Neuronal stem cell (in vitro differentiated cells): ENCODE results near the gene MTARC1.

Experiments
- DNase-seq: peaks from one replicate; pipeline ENCODE4 v3.0.0-alpha.2; 2013; ENCODE audit warnings: low spot score
- H2AFZ ChIP-seq: one replicate; pipeline ENCODE4 v1.6.1; 2013; ENCODE audit warnings: mild to moderate bottlenecking, low read length, inconsistent platforms
- H2AK5ac ChIP-seq: 2 replicates; pipeline ENCODE4 v1.6.1; 2013; ENCODE audit warnings: low read depth, mild to moderate bottlenecking, inconsistent platforms, low read length, moderate library complexity, mixed read lengths
- H2BK120ac ChIP-seq: 2 replicates; pipeline ENCODE4 v1.6.1; 2013; ENCODE audit warnings: low read depth, mild to moderate bottlenecking, inconsistent platforms, low read length, moderate library complexity, mixed read lengths
- H2BK12ac ChIP-seq: one replicate; pipeline ENCODE4 v1.6.1; 2013; ENCODE audit warnings: low read length, inconsistent platforms
- H2BK15ac ChIP-seq: 2 replicates; pipeline ENCODE4 v1.6.1; 2013; ENCODE audit warnings: mild to moderate bottlenecking, low read length, inconsistent platforms, mixed read lengths
- H2BK5ac ChIP-seq: one replicate; pipeline ENCODE4 v1.6.1; 2013; ENCODE audit warnings: inconsistent platforms, mild to moderate bottlenecking, low read length, moderate library complexity
- H3K14ac ChIP-seq: one replicate; pipeline ENCODE4 v1.6.1; 2013; ENCODE audit warnings: low read length, inconsistent platforms
- H3K18ac ChIP-seq: 2 replicates; pipeline ENCODE4 v1.6.1; 2013; ENCODE audit warnings: low read length, inconsistent platforms
- H3K23ac ChIP-seq: 2 replicates; pipeline ENCODE4 v1.6.1; 2013; ENCODE audit warnings: low read depth, mild to moderate bottlenecking, mixed read lengths, low read length, inconsistent platforms; ENCODE audit not compliant: poor library complexity
- H3K27ac ChIP-seq: replicated peaks from 3 replicates; pipeline ENCODE4 v1.5.1; 2013; ENCODE audit warnings: low read length, inconsistent platforms
- H3K27me3 ChIP-seq, 3 experiments: 2 replicates each; pipeline ENCODE4 v1.6.1; 2013; ENCODE audit warnings: low read length in 3 of 3, mild to moderate bottlenecking in 2 of 3, inconsistent platforms in 1 of 3, low read depth in 1 of 3, mixed read lengths in 1 of 3, moderate library complexity in 1 of 3; ENCODE audit not compliant: control insufficient read depth in 3 of 3, insufficient read depth in 3 of 3
- H3K36me3 ChIP-seq, 2 donors: replicated peaks in 1 of 2; 2 replicates each; pipeline ENCODE4 v1.6.1; 2013; ENCODE audit warnings: low read length in 2 of 2; ENCODE audit not compliant: control insufficient read depth in 2 of 2, insufficient read depth in 2 of 2
- H3K4ac ChIP-seq: 2 replicates; pipeline ENCODE4 v1.6.1; 2013; ENCODE audit warnings: inconsistent platforms, mild to moderate bottlenecking, low read length, moderate library complexity
- H3K4me1 ChIP-seq, 2 donors: 1 replicate in 1 of 2; 2 replicates in 1 of 2; pipeline ENCODE4 v1.6.1; 2013; ENCODE audit warnings: low read length in 2 of 2, low read depth in 1 of 2; ENCODE audit not compliant: control insufficient read depth in 2 of 2, insufficient read depth in 1 of 2
- H3K4me2 ChIP-seq: one replicate; pipeline ENCODE4 v1.6.1; 2013; ENCODE audit warnings: mild to moderate bottlenecking, low read length, inconsistent platforms; ENCODE audit not compliant: insufficient read depth, poor library complexity, severe bottlenecking
- H3K4me3 ChIP-seq, 2 donors: 2 replicates each; pipeline ENCODE4 v1.5.1; 2013; ENCODE audit warnings: low read length in 2 of 2, mild to moderate bottlenecking in 2 of 2, inconsistent platforms in 1 of 2, moderate library complexity in 1 of 2
- H3K79me1 ChIP-seq: one replicate; pipeline ENCODE4 v1.6.1; 2013; ENCODE audit warnings: low read depth, mild to moderate bottlenecking, inconsistent platforms, low read length, moderate library complexity
- H3K9ac ChIP-seq: one replicate; pipeline ENCODE4 v1.6.1; 2013; ENCODE audit warnings: mild to moderate bottlenecking, low read depth, low read length, inconsistent platforms; ENCODE audit not compliant: poor library complexity
- H3K9me3 ChIP-seq, 2 donors: replicated peaks in 1 of 2; 2 replicates each; pipeline versions ENCODE3 to v1.6.1; 2013; ENCODE audit warnings: low read length in 2 of 2, mild to moderate bottlenecking in 2 of 2, inconsistent platforms in 1 of 2, low read depth in 1 of 2, mixed read lengths in 1 of 2, moderate library complexity in 1 of 2; ENCODE audit not compliant: control insufficient read depth in 2 of 2, insufficient read depth in 1 of 2
- H4K8ac ChIP-seq: one replicate; pipeline ENCODE4 v1.6.1; 2013; ENCODE audit warnings: low read depth, mild to moderate bottlenecking, inconsistent platforms, low read length, moderate library complexity
- H4K91ac ChIP-seq: one replicate; pipeline ENCODE4 v1.6.1; 2013; ENCODE audit warnings: low read length, low read depth, mild to moderate bottlenecking, inconsistent platforms; ENCODE audit not compliant: poor library complexity
- WGBS, 2 donors: extraction: QIAGEN DNeasy Blood & Tissue Kit; methylation state at CpG; one replicate each; pipeline ENCODE4 v1.1.7; 2013; ENCODE audit warnings: missing lambda C conversion rate in 2 of 2, mixed read lengths in 1 of 2; ENCODE audit not compliant: insufficient read length in 2 of 2, insufficient replicate concordance in 1 of 2; ENCODE audit errors: extremely low coverage in 2 of 2; 5-methylcytosine and 5-hydroxymethylcytosine counted together

The MTARC1 gene

DNA sequence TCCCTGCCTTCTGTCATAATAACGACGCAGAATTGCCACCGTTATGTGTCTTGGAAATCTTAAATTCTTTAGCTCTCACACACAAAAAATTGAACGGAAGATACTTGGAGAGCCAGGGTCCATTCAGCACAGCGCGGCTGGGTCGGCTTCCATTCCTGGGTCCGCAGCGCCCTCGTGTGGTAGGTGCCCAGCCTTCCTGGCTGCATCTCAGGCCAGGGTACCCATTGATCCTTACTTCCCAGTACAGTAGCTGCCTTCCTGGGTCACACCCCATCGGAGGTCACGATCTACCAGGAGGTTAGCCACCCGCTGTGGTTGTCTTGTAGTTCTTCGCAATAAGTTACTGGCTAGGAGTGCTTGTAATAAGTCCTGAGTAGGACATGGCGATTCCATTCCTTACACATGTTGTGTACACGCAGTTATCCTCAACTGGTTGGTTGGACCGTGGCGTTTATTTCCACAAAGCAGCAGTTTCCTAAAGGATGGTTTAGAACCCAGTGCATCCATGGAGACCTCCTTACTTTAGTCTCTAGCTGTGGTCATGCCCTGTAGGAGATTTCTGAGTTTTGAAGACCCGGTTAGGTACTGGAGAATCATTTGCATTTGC lies 9.9 kb upstream of the MTARC1 start:
- no peak overlapping the region for H2AK5ac ChIP-seq

DNA sequence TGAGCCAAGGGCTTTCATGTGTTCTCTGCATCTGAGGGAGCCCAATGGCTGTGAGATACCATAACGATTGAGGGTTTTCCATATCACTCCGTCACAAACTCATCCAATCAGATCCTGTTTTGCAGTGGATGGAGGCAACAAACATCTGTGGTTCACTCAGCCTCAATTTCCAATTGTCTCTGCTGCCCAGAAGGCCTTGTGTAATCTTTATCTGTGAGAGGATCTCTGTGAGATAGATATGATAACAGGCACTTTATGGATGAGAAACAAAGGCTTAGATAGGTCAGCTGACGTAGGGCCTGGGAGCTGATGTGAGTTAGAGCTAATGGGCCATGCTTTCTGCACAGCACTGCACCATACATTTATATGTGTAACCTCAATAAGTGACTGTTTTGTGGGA lies 3.3 kb upstream of the MTARC1 start:
- Histone ChIP-seq H3K27me3 (no peaks in the 10 kb centered on the region), H3K4ac (no peak overlapping the region), H3K36me3 (no peaks in the 10 kb centered on the region), H2AFZ (no peak overlapping the region), H2BK5ac (no peak overlapping the region), H3K9me3 (no peaks in the 10 kb centered on the region), H2AK5ac (no peak overlapping the region), H2BK120ac (no peak overlapping the region), H3K79me1 (no peaks in the 10 kb centered on the region), H3K18ac (no peak overlapping the region), H4K8ac (no peak overlapping the region), H3K23ac (no peak overlapping the region), H3K14ac (no peak overlapping the region), H4K91ac (no peak overlapping the region), H3K27ac (no peak overlapping the region), H2BK15ac (no peak overlapping the region), H3K4me2 (no peak overlapping the region), H3K9ac (peak overlapping the region; percentile 50), H2BK12ac (no peak overlapping the region), H3K4me3 (no peak overlapping the region), H3K4me1 (peaks cover 2 to 5% of the 10 kb centered on the region in 2 donors)
- no peak for DNase-seq
- no CpG with 5 or more reads among the region's 3 CpGs for WGBS, 2 donors

More for the DNA sequence above, 9.9 kb upstream of the MTARC1 start:
- H3K23ac ChIP-seq, result no peak overlapping the region
- H4K8ac ChIP-seq, result no peak overlapping the region
- no peaks in the 10 kb centered on the region for H3K27me3 ChIP-seq
- peak overlapping the region; percentile 58 for H2AFZ ChIP-seq
- no peak overlapping the region for H3K14ac ChIP-seq
- no peak overlapping the region for H2BK120ac ChIP-seq
- no CpG with 5 or more reads among the region's 19 CpGs for WGBS, 2 donors
- H3K4ac ChIP-seq, result no peak overlapping the region
- peak; percentile 45 for DNase-seq
- H2BK12ac ChIP-seq, result no peak overlapping the region
- peaks cover 2% of the 10 kb centered on the region for H3K79me1 ChIP-seq
- H3K36me3 ChIP-seq, result no peaks in the 10 kb centered on the region
- no peak overlapping the region for H3K4me3 ChIP-seq
- no peak overlapping the region for H3K27ac ChIP-seq
- no peak overlapping the region for H2BK15ac ChIP-seq
- H3K4me1 ChIP-seq, result no peaks in the 10 kb centered on the region
- H2BK5ac ChIP-seq, result no peak overlapping the region
- no peak overlapping the region for H3K9ac ChIP-seq
- H4K91ac ChIP-seq, result no peak overlapping the region
- H3K4me2 ChIP-seq, result no peak overlapping the region
- no peak overlapping the region for H3K18ac ChIP-seq
- H3K9me3 ChIP-seq, result no peaks in the 10 kb centered on the region

DNA sequence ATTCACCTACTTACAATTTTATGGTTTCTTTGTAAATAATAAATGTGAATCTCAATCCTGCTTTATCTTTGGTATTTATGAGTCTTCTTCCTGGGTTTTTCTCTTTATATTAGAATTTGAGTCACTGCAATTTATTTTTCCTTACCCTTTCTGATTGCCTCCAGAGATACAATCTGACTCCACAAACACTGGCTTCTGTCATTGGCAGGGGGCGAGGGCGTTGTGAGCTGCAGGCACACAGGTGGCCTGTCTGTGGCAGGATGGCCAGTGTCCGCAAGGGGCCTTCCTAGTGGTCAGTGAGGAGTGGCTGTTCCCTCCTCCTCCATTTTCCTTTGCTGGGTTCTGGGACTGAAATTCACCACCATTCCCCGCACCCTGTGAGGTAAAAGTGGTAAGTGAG lies 2.0 kb upstream of the MTARC1 start:
- H3K79me1 ChIP-seq, result no peaks in the 10 kb centered on the region
- H3K14ac ChIP-seq, result no peak overlapping the region
- H2BK120ac ChIP-seq, result no peak overlapping the region
- no peaks in the 10 kb centered on the region for H3K27me3 ChIP-seq
- H3K18ac ChIP-seq, result no peak overlapping the region
- no peak overlapping the region for H3K9ac ChIP-seq
- no peak overlapping the region for H3K4me3 ChIP-seq
- no peak overlapping the region for H2BK12ac ChIP-seq
- no peak overlapping the region for H3K4me2 ChIP-seq
- H3K9me3 ChIP-seq, result no peaks in the 10 kb centered on the region
- no peak overlapping the region for H2BK5ac ChIP-seq
- H4K91ac ChIP-seq, result no peak overlapping the region
- no peak overlapping the region for H2AK5ac ChIP-seq
- H2AFZ ChIP-seq, result no peak overlapping the region
- no CpG with 5 or more reads among the region's 4 CpGs for WGBS, 2 donors
- peaks cover 2 to 5% of the 10 kb centered on the region in 2 donors for H3K4me1 ChIP-seq
- no peak overlapping the region for H3K4ac ChIP-seq
- H3K36me3 ChIP-seq, result no peaks in the 10 kb centered on the region
- no peak for DNase-seq
- no peak overlapping the region for H3K23ac ChIP-seq
- H4K8ac ChIP-seq, result no peak overlapping the region
- no peak overlapping the region for H2BK15ac ChIP-seq
- H3K27ac ChIP-seq, result no peak overlapping the region

DNA sequence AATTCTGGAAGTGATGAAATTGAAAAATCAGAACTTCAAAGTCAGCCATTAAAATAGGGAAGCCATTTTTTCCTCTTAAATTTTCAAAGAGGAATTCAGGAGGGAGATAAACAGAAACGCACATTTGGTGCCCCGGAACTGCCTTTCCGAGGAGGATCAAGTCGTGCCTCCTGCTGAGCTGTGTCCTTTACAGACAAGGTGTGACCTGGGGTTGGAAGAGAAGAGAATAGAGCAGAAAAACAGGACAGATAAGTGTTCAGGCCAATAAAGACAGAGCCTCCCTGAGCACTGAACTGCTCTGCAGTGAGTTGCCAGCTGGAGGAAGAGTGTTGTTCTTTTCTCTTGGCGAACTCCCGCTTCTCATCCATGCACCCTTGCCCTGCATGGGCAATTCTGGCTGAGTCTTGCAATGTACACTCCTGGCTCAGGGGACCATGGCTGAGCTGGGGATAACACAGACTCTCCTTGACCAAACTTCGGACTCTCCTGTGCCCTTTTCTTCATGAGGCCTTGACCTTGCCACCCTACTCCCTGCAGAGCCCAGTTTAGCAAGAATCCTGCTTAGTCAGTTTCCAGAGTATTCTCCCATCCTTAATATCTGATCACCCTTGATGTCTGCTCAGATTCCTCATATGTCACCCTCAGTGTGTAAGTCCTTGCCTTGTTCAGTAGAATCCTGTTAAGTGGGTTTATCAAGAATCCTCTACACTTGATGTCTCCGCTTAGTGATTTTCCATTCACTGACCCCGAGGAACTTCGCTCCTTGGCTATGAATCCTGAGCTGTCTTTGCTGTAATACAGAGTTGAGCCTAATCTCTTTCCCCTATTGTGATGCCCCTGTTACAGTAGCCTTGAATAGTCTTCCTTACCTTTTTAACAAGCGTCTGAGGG lies 1.3 kb upstream of the MTARC1 start:
- no CpG with 5 or more reads among the region's 11 CpGs for WGBS, 2 donors

More for the DNA sequence above, 1.3 kb upstream of the MTARC1 start:
- no peak overlapping the region for H4K8ac ChIP-seq
- H3K4me1 ChIP-seq, result peaks cover 2 to 5% of the 10 kb centered on the region in 2 donors
- H3K27ac ChIP-seq, result no peak overlapping the region
- H2BK12ac ChIP-seq, result no peak overlapping the region
- no peak overlapping the region for H3K4me2 ChIP-seq
- no peak overlapping the region for H3K23ac ChIP-seq
- DNase-seq, result no peak
- no peak overlapping the region for H2BK120ac ChIP-seq
- no peak overlapping the region for H3K18ac ChIP-seq
- no peaks in the 10 kb centered on the region for H3K36me3 ChIP-seq
- H3K4me3 ChIP-seq, result no peak overlapping the region
- no peak overlapping the region for H2AK5ac ChIP-seq
- no peak overlapping the region for H3K14ac ChIP-seq
- H4K91ac ChIP-seq, result no peak overlapping the region
- H3K9ac ChIP-seq, result no peak overlapping the region
- no peaks in the 10 kb centered on the region for H3K27me3 ChIP-seq
- H2BK15ac ChIP-seq, result no peak overlapping the region
- H3K79me1 ChIP-seq, result no peaks in the 10 kb centered on the region
- peak overlapping the region; percentile 93 for H2AFZ ChIP-seq
- H2BK5ac ChIP-seq, result no peak overlapping the region
- H3K9me3 ChIP-seq, result no peaks in the 10 kb centered on the region
- H3K4ac ChIP-seq, result no peak overlapping the region
